K562 treated with DMSO at 1 percent for 12 hours (cell line): ENCODE measurements around the gene CANX. TPM values are rescaled to one million over a fixed set of nuclear protein-coding genes. Genes with fewer than 3 reads are reported as not detected.

Source experiments
- total RNA-seq: library from RNA; unstranded; fragments of 300-600 nt; gene quantifications from 2 replicates; pipeline ENCODE4 v1.2.3, GENCODE V29; 2022; ENCODE audit not compliant: insufficient read depth

CANX gene
- total RNA-seq: 124 and 298 TPM in 2 replicates

DNA sequence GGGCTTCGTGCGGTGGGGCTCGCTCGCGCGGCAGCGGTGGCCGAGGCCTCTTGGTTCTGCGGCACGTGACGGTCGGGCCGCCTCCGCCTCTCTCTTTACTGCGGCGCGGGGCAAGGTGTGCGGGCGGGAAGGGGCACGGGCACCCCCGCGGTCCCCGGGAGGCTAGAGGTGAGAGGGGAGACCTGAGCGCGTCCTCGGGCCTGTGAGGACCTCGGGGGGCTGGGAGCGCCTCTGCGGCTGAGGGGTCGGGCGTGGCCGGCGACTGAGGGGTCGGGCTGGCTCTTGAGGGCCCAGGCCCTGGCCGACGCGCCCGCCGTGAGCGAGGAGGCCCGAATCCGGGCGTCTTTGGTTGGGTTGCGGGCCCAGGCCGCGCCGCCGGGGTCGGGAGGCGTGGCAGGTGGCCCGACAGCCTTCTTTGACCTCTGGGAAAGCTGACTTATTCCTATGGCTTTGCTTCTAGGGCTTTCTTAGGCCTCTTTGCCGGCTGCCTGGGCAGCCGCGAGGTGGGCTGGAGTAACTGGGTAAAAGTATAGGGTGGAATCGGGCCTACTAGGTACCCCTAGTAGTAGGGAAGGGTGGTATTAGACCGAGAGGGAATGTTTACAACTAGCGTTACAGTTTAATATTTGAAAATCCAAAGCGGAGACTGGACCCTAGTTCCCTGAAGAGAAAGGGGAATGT is at the start of gene CANX:
CANX (plus strand) TSS at position 33 of the 681 bp plus-strand sequence. CDS start 6,715 bp downstream, outside the sequence.

GRCh38 chr5:179680780-179681401 is 17.9 kb upstream of the CANX start, which contains the start of gene CBY3:
TSS of gene CBY3 (minus strand) at chr5:179681034. CDS start at chr5:179680918, 116 bp downstream.

GRCh38 chr5:179732412-179732917 is 33.7 kb downstream of the CANX start, which contains the start of gene MAML1:
TSS of gene MAML1 (plus strand) at chr5:179732822. CDS start at chr5:179733113, 291 bp downstream.

Other genes with a start within 250 kb of the CANX start
- gene RUFY1, start 148.4 kb upstream of the CANX start, total RNA-seq: 18.7 and 27.9 TPM in 2 replicates
- gene HNRNPH1, start 75.3 kb upstream of the CANX start, total RNA-seq: 105 and 235 TPM in 2 replicates
- gene CBY3, start 17.9 kb upstream of the CANX start, total RNA-seq: not detected in 2 replicates
- gene MAML1, start 33.9 kb downstream of the CANX start, total RNA-seq: 6.6 and 20.4 TPM in 2 replicates
- gene LTC4S, start 95.0 kb downstream of the CANX start, total RNA-seq: not detected in 2 replicates
- gene MGAT4B, start 107.9 kb downstream of the CANX start, total RNA-seq: 158 and 178 TPM in 2 replicates
- gene SQSTM1, start 121.9 kb downstream of the CANX start, total RNA-seq: 424 and 523 TPM in 2 replicates
- 17.2 and 28.5 TPM in 2 replicates for gene MRNIP, start 159.8 kb downstream of the CANX start, total RNA-seq
- 22.1 and 54.7 TPM in 2 replicates for gene TBC1D9B, start 208.9 kb downstream of the CANX start, total RNA-seq